ENCODE results near the gene C2orf76.

GRCh38 chr2:119265693-119266066 is 101.0 kb downstream of the C2orf76 start:
- TF ChIP-seq CTCF (IDR thresholded peaks at IDR 0.05; ENCODE audit: poor library complexity, severe bottlenecking) = no peak
- no peak for TF ChIP-seq SMC3 (conservative IDR thresholded peaks at IDR 0.05; ENCODE audit: poor library complexity)
- no peak for TF ChIP-seq EP300 (conservative IDR thresholded peaks at IDR 0.05; ENCODE audit: poor library complexity, severe bottlenecking)
- no peak for TF ChIP-seq EZH2 (IDR thresholded peaks at IDR 0.05; ENCODE audit: borderline replicate concordance, insufficient read depth, low read length, poor library complexity, severe bottlenecking)
- no peak for TF ChIP-seq TAF1 (IDR thresholded peaks at IDR 0.05; ENCODE audit: low read depth)
- TF ChIP-seq RAD21 (conservative IDR thresholded peaks at IDR 0.05) = no peak
- no peak for TF ChIP-seq POLR2AphosphoS5 (IDR thresholded peaks at IDR 0.05)
